Measurements from ENCODE around the gene TAC4.

The TAC4 gene, protein sequence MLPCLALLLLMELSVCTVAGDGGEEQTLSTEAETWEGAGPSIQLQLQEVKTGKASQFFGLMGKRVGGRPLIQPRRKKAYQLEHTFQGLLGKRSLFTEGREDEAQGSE

DNA sequence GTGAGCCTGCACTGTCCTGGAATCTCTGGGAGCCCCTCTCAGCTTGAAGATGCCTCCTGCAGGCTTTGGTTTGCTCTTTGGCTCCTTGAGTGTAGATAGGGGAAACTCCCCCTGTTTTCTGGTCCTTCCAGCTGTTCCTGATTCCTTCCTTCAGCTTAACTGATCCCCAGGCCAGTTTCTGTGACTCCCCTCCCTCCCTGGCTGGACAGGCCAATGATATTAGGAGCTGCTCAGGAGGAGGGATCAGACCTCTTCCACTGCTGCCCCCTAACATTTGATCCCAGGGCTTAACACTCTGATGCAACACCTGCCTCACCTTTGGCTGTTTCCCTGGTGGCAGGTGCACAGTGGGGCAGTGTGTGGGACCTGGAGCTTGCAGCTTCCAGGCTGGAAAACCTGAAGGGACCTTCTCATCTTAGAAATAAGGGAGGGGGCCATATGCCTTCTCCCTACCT is at the start of gene TAC4:
TSS of gene TAC4 (minus strand) at position 51 of the 455 bp plus-strand sequence. CDS start 52 bp downstream, outside the sequence.
- DNase-seq (ENCODE audit: low read depth, low spot score) = no peak

DNA sequence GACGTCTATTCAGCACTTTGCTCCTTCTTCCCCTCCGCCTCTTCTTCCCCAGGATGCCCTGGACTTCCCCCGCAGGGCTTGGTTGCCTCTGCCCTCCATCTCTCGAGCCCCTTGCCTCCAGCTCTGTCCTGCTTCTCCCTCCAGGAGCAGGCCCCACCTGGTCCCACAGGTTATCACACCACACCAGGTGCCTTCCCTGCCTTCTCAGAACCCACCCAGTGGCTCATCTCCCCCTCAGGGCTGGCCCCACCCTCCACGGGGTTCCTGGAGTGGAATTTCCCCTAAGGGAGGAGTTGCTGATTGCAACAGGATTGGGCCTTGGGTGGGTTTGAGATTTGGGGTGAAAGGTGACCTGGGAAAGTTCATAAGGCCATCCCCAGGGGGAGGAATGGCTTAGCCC is 49.0 kb upstream of the TAC4 start:
- no peak for DNase-seq (ENCODE audit: low read depth, low spot score)

DNA sequence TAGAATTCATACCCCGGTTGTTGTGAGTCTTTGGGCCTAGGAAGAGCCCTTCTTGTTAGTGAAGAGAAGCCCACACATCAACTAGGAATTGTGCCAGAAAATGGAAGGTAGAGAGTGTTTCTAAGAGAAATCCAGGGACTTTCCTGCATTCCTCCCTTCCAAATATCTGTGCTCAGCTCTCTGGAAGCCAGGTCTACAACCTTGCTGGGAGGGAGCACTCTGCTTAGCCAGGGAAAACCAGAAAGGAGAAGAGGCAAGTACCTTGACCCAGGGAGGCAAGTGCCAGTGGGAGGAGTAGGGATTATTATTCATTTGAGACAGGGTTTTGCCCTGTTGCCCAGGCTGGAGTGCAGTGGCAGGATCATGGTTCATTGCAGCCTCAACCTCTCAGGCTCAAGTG is 48.4 kb upstream of the TAC4 start:
- no peak for DNase-seq (ENCODE audit: low read depth, low spot score)

DNA sequence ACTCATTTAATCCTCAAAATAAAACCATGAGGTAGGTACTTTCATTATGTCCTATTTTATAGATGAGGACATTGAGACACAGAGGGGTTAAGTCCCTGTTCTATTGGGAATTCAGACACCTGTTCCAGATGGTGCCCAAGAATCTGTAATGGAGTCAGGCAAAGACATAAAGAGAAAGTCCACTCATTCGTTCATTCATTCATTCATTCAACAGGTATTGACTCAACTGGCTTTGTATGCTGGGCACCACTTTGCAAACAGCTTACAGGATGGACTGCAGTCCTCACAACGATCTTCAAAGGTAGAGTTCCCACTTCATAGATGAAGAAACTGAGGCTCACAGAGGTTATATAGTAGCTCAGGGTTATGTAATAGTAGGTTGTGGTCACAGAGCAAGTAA is 47.9 kb upstream of the TAC4 start:
- no peak for DNase-seq (ENCODE audit: low read depth, low spot score)

DNA sequence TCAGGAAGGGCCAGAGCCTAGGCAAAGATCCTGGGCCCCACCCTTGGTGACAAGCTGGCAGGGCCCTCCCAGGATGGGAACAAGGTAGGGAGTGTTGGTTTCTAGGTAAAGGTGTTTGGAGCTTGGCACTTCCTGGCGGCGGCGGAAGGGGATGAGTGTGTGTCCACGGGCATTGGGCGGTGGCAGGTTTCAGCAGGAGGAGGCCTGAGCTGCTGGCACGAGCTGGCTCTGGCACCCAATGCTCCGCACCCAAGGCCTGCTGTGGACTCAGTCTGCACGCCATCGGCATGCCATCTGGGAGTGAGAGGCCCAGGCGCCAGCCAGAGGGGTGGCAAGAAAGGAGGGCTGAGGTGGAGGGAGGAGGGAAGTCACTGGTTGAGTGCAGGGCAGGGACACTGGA is 46.9 kb upstream of the TAC4 start:
- DNase-seq (ENCODE audit: low read depth, low spot score) = no peak

DNA sequence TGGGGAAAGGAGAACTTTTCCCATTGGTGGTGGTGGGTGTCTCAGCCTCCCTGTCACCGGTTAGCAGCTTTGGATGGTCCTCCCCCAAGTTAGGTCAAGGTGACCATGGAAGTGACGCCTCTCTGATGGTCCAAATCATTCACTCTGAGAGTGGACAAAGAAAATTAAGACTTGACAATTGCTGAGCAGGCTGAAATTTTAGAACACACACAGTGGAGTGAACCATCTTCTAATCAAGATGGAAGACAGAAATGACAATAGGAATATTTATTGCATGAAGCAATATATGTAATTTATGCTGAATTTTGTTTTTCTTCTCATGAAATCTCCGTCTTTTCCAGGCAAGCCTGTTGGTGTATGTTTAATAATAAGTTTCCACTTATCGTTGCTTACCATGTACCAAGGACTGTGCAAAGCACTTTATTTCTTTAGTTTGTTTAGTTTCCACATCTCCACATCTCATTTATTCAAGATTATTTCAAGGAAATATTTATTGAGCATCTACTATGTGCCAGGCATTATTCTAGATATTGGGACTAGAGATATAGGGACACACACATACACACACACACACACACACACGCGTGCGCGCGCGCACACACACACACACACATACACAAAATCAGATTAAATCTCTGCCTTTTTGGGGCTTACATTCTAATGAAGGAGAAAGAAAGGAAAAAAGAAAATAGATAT is 44.0 kb upstream of the TAC4 start:
- DNase-seq (ENCODE audit: low read depth, low spot score) = no peak

DNA sequence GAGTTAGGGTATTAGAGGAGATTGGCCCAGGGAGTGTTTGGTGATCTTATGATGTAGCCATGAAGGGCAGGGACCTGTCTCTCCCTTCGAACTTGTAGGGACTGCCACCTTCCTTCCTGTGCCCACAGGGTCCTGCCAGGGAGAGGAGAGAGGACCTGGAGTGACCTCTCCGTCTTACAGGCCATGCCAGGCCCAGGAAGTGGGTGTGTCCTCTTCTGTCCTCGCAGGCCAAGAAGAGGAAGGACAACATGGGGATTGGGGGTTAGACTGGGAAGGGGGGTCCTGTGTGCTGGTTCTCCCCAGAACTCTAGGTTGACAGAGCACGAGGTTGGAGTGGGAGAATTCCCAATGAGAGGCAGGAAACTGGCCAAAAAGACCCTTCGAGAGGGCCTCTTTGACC is 43.4 kb upstream of the TAC4 start:
- no peak for DNase-seq (ENCODE audit: low read depth, low spot score)

DNA sequence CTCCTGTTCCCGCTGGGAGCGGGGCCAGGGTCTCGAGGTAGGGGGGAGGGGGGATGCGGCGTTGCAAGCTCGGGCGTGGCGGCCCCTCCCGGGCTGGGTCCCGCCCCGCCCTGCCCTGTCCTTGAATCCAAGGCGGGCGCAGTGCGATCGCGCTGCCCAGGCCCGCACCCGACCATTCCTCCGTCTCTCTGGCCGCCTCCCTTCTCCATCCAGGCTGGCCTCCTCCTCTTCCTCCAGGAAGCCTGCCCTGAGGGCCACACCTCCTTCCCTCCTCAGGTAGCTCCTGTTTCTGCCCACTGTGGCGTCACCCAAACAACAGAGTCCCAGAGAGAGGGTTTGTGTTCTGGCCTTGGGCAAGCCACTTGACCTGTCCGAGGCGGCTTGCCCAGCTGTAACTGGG is 43.0 kb upstream of the TAC4 start:
- DNase-seq (ENCODE audit: low read depth, low spot score) = no peak

DNA sequence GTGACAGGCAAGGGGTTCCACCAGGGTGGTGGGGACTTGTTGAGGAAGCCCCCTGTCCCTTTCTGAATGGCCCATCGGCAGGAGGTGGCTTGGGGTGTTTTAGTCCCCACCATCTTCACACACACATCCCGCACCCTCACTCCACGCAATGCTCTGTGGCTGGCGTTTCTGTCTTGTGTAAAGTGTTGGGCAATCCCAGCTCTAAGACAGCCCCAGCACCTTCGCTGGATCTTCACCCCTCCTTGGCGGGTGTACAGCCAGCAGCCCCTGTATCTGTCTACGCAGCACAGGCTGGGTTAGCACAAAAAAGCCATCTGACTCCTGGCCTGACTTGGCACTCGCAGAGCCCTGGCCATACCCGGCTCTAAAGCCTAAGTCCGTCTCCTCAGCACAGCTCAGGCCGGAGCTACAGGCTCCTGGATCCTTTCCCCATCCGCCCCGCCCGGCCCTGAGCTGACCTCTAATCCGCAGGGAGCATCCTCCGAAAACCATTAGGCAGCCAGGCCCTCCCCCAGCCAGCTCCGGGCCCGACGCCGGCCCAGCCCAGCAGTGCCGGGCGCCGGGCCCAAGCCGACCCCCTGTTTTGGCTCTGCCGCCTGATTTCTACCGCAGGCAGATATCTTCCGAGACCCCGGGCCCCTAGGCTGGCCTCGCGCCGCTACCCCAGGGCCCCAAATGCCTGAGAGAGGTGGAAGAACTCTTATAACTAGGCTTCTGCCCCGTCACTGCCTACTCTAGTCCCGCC is 42.4 kb upstream of the TAC4 start:
- DNase-seq (ENCODE audit: low read depth, low spot score) = no peak

DNA sequence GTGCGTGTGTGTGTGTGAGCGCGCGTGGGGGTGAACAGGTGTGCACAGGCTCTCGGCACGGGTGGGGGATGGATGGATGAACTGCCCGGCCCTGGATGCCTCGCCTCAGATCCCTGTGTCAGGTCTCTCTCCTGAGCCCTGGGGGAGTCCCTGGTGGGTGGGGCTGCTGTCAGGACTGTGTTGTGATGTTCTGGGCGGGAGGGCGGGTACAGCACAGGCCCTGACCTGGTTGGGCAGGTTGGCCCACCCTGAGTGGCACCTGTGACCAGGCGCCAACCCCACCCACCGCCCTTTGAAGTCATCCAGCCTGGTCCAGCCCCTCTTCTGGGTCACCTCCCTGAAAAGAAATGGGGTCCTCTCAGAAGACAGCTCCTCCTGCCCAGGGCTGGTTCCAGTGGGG is 41.6 kb upstream of the TAC4 start:
- no peak for DNase-seq (ENCODE audit: low read depth, low spot score)

DNA sequence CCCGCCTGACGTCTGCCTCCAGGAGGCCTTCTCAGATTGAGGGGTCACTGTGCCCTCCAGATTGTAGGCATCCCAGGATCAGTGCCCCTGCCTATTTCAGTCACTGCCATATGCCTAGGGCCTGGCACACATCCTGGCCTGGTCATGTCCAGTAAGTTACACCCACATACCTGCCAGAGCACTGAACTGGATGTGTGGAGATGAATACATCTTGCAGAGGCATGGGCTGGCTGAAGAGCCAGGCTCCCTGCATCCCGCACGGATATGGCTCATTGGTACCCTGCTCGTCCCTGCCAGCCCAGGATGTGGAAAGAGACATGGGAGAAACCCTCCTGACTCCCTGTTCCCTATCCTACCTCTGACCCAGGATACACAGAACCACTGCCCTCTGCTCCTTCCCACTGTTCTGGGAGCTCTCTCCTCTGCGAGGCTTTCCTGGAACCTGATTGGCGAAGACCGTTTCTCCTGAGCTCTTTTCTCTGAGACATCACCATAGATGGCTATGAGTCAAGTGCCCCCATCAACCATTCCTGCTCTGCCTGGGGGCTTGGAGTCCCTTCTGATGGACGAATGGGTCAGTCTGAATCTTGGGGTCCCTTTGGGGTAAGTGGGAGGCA is 40.0 kb upstream of the TAC4 start:
- no peak for DNase-seq (ENCODE audit: low read depth, low spot score)

DNA sequence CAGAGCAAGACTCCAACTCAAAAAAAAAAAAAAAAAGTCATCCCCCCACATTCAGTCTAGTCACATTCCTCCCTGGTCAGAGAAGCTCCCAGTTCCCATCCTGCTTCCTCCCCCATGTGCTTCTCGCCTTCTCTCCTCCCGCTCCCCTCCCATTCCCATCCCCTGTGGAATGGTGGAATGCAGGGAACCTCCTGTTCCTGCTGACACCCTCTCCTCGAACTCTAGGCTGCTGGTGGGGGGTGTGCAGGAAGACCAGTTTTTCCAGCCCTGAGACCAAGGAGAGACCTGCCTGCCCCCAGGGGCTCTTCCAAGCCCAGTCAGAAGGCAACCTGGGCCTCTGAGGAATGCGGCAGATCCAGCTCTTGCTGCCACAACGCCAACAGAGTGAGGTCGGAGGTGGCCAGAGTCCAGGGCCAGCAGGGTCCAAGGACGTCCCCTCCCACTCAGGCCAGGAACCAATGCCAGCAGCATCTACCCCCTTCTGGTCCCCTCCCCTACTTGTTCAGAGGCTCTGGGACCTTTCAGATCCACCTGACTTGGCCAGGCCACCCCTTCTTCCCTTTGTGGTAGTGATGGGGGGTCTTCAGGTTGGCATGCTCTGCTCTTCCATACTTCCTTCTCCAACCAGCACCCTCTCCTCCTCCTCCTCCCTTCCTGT is 39.3 kb upstream of the TAC4 start:
- no peak for DNase-seq (ENCODE audit: low read depth, low spot score)

DNA sequence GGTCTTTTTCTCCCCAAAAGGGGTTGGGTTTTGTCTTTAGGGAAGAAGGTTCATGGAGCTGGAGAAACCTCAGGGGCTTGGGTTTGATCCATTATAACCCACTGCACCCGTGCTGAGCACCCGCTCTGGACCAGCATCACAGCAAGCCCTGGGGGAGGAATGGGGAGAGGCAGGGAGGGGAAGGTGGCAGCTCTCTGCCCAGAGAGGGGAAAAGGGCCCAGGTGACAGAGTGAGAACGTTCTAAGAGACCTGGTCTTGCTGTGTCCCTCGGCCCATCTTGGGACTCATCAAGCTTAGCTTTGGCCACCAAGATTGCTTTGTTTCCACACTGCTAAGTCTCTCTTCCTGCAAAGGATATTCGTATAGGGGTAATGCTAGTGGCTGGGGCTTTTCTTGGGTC is 38.2 kb upstream of the TAC4 start:
- DNase-seq (ENCODE audit: low read depth, low spot score) = no peak

DNA sequence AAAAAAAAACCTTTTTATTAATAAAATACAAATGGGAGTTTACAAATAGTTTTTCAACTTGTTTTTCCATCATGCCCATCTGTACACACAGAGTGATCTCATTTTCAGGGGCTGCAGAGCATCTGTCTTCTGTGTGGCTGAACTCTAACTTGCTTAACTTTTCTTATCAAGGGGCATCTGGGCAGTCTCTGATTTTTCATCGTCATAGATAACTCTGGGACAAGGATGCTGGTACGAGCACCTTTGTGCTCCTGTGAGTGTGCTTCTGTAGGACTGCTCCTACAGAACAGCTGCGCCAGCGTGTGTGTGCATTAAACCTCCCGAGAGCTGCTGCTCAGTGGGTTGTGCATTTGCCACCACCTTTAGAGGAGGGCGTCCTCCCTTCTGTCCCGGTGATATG is 34.6 kb upstream of the TAC4 start:
- DNase-seq (ENCODE audit: low read depth, low spot score) = no peak

DNA sequence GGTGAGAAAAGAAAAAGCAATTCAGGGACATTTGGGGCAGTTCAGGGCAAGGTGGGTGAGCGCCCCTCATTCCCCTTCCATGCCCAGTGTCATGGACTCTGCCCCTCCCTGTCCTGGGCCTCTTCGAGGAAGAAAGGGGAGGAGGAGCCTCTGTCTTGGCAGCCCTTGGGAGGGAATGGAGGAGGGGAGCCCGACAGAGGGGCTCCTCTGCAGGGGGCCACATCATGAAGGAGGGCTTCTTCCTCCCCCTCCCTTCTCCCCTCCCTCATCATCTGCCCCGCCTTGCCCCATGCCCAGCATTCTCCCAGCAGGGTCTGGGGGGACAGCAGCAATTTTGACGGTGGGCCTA is 33.2 kb upstream of the TAC4 start:
- DNase-seq (ENCODE audit: low read depth, low spot score) = no peak

DNA sequence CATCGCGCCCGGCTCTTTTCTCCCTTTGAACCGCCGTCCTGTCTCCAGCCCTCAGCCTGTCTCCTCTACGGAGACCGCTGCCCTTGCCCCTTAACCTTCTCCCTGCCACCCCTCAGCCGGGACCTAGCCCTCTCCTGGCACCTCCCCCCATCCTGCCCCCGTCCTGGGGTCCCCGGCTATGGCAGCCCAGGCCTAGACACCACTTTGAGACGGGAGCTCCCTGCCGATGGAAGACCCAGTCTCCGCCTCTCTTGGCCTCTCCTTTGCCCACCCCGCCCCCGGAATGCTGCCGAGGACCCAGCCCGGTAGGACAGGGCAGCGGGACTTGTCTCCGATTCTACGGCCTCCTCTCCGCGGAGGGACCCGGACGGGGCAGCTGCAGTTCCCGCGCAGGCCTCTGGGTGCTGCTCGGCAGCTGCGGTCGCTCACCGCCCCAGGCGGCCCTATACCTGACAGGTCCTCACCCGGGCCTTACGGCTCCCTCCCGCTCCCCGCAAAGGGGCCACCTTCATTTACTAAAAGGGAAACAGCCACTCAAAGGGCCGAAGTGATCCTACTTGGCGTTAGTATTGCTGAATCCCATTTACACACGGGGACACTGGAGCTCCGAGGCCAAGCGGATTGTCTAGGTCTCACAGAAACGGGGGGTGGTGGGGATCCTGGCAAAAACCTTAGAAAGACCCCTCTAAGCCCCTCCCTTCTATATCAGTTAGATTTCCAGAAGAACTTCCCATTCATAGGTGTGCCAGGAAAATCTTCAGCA is 32.6 kb upstream of the TAC4 start:
- DNase-seq (ENCODE audit: low read depth, low spot score) = peak; percentile 87

DNA sequence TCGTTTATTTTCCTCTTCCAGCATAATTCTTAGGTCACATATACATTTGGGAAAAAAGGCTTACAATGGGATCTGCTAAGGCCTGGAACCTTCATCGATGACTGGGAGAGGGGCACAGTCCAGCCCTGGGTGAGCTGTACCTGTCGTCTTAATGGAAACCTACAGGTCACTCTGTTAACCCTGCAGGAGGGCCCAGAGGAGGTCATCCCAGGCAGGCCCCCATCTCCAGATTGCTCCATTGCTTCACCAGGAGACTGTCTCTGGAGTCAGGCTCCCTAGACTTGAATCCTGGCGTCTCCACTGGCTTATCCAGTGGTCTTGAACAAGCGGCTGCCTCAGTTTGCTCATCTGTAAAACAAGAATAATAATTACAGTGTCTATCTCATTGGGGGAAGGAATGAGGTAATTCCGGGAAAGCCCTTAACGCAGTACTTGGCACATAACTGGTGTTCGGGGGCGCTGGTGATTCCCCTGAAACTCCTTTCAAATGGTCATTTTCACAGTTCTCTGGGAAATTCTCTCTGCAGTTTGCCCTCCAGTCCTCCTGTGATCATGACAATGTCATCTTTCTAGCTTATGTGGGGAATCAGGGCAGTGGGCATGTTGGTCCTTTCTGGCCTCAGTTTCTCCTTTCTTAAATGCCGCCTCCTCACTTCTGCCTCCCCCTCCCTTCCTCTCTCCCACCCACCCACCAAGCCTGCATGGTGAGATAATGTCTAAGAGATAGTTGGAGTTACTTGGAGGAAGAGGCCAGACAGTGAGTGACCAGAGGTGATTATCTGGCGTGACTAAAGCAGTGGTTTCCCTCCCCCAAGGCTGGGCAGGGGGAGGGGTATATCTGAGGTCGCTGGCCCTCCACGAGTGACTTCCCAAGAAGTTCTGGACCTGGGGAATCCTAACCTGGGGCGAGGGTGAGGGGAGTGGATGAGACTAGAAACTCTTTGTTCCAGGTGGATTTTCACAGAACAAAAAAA is 31.3 kb upstream of the TAC4 start:
- no peak for DNase-seq (ENCODE audit: low read depth, low spot score)

DNA sequence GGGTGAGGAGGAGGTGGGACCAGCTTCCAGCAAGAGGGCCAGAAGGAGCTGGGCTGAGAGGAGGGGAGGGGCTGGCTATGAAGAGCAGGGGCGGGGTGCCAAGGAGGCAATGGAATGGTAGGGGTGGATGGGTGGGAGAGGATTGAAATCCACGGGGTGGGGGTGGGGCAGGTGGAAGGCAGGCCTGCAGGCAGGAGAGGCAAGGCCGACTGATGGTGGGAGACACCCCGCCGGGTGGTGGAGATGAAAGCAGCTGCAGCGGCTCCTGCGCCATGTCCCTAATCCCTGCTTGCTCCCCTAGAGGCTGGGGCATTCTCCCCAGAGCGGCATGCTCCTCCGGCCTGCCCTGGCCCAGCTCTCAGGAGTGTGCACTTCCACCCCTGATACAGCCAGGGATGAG is 27.8 kb upstream of the TAC4 start:
- no peak for DNase-seq (ENCODE audit: low read depth, low spot score)

DNA sequence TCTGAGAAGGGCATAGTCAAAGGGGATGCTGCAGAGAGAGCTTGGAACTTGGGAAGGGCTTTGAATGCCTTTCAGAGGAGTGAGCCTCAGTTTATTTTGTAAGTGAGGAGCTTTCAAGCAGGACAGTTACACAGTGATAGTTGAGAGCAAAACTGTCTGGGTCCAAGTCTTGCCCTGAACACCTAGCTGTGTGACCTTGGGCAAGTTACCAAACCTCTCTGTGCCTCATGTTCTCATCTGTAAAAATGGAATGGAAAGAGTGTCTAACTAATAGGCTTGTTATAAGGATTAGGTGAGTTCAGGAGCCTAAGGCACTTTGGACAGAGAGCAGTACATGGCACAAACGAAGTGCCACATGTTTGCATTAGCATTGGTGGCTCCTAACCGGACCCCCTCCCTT is 27.0 kb upstream of the TAC4 start:
- no peak for DNase-seq (ENCODE audit: low read depth, low spot score)

DNA sequence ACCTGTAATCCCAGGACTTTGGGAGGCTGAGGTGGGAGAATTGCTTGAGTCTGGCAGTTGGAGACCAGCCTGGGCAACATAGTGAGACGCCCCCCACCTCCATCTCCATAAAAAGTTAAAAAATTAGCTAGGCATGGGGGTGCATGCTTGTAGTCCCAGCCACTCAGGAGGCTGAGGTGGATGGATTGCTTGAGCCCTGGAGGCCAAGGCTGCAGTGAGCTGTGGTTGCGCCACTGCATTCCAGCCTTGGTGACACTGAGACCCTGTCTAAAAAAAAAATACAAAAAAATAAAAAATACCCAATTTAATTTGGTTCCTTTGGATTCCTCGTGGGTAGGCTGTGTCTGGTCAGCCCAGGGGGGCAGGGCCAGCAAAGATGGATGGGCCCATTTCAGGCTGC is 26.1 kb upstream of the TAC4 start:
- DNase-seq (ENCODE audit: low read depth, low spot score) = no peak
